Embryonic facial prominence (tissue), 1 donor: ENCODE measurements around the gene DENND1A.
"Not testable (repeated sequence)": the region's sequence is repeated elsewhere in the genome, so short reads cannot be mapped to it uniquely, and the experiment has no call there.

Experiments
- DNase-seq: peaks from one replicate; pipeline ENCODE4 v3.0.0-alpha.2; 2016; ENCODE audit errors: extremely low spot score

Gene DENND1A

GRCh38 chr9:123923377-123923776 is 6.5 kb downstream of the DENND1A start:
- no peak for DNase-seq

GRCh38 chr9:123922911-123923310 is 7.0 kb downstream of the DENND1A start:
- DNase-seq: no peak

DNA sequence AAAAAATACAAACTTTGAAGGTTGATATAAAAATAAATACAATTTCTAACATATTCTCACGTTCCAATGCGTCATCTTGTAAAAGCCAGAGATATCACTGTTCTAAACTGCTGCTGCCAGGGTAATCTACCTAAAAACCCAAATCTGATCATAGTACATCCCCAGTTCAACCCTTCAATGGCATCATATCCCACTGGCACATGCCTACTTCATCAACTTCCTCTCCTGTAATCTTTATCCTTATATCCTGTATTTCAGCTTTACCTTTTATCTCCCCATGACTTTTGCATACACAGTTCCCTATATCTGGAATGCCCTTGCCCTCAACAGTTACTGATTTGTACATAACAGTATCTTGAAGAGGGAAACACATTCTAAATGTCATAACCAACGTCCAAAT is 7.5 kb downstream of the DENND1A start:
- no peak for DNase-seq

- DNase-seq: no peak
Observed at GRCh38 chr9:123914517-123915196, 15.3 kb downstream of the DENND1A start.

DNA sequence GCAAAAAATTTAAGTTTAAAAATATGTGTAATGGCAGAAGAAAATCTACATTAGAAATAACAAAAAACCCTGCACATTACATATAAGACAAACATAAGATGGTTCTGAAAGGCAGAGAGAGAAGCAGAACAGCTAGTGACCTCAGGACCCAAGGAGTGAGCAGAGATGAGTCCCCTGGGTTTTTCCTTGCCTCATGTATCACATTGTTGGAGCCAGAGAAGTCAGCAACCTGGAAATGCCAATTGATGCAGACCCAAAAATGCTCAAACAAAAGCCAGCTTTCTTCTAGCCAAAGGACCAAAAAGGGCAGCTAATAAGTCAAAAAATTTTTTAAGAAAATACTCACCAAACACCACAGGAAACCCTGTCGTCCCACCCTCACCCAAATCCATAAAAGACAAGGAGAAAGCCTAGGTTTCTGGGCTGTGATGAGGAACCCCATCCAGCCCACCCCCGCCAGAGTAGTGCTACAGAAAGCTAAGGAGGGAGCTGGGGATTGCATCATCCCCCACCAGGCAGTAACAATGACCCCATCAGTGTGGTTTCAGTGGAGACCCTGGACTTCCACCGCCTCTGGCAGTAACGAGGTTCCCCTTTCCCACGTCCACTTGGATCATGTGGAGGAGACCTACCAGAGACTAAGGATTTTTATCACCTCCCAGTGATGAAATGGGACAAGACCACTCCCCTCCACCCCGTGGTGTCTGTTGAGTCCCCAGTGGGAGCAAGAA is 17.6 kb downstream of the DENND1A start:
- DNase-seq: no peak

DNA sequence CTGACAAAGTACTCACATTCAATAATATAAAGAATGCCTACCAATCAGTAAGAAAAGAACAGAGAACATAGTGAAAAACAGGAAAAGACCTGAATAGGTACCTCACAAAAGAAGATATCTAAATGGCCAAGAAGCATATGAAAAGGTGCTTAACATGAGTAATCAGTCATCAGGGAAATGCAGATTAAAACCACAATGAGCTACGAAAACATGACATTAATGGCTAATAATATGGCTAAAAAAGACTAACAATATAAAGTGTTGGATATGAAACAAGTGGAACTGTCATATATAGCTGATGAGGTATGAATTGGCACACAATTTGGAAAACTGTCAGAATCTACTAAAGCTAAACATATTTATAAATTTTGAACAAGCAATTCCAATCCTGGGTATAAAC is 18.9 kb downstream of the DENND1A start:
- DNase-seq: no peak

DNA sequence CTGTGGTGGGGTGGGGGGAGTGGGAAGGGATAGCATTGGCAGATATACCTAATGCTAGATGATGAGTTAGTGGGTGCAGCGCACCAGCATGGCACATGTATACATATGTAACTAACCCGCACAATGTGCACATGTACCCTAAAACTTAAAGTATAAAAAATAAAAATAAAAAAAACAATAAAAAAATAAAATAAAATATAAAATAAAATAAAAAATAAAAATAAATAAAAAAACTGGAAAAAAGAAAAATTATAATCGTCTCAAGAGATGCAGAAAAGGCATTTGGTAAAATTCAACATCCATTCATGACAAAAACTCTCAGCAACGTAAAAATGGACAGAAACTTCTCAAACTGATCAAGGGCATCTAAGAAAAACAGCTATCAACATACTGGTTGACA is 20.7 kb downstream of the DENND1A start:
- not testable (repeated sequence) for DNase-seq

DNA sequence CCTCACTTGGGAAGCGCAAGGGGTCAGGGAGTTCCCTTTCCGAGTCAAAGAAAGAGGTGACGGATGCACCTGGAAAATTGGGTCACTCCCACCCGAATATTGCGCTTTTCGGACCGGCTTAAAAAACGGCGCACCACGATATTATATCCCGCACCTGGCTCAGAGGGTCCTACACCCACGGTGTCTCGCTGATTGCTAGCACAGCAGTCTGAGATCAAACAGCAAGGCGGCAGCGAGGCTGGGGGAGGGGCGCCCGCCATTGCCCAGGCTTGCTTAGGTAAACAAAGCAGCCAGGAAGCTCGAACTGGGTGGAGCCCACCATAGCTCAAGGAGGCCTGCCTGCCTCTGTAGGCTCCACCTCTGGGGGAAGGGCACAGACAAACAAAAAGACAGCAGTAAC is 26.4 kb downstream of the DENND1A start:
- DNase-seq: not testable (repeated sequence)

DNA sequence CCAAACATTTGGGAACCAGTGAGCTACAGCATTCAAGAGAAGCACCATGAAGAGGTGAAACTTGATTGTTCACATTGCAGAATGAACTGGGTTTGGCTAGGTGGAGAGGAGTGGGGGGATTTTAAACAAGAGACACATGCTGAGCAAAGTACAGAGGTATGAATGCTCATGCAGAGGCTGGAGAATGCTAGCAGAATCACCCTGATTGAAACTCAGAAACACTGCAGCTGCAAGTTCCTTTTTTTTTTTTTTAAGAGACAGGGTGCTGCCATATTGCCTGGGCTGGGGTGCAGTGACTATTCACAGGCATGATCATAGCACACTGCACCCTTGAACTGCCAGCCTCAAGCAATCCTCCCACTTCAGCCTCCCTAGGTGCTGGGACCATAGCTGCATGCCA is 35.1 kb downstream of the DENND1A start:
- DNase-seq: no peak

DNA sequence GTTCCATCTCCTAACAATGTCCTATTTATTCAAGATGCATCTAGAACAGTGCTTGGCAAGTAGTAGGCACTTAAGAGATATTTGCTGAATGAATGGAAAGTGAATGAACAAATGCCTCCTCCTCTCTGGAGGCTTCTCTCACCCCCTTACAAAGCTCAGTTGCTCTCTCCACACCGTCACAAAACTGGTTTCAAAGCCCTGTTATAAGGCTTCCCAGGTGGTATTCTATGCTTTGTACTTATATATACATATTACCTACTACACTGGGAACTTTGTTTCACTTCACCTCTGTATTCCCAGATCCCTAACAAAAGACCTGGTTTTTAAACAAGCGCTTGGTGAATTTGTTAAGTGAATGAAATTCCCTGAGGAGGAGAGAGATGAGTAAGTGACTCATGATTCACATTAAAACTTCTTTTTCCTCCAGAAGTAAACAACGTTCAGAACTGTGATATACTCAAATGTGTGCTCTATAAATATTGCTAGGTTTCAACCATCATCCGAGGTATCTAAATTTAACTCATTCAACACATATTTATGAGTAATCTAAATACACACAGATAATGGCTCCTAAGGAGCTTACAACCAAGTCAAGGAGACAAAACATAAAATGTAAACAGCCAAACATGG is 36.0 kb downstream of the DENND1A start:
- DNase-seq: no peak

- DNase-seq: no peak
Observed at GRCh38 chr9:123893115-123893514, 36.8 kb downstream of the DENND1A start.

- DNase-seq: no peak
Observed at GRCh38 chr9:123887837-123888236, 42.1 kb downstream of the DENND1A start.

GRCh38 chr9:123885834-123886233 is 44.1 kb downstream of the DENND1A start:
- not testable (repeated sequence) for DNase-seq

- no peak for DNase-seq
Observed at GRCh38 chr9:123883634-123884033, 46.3 kb downstream of the DENND1A start.

GRCh38 chr9:123881604-123882003 is 48.3 kb downstream of the DENND1A start:
- DNase-seq: no peak

- no peak for DNase-seq
Observed at GRCh38 chr9:123880420-123880819, 49.5 kb downstream of the DENND1A start.

DNA sequence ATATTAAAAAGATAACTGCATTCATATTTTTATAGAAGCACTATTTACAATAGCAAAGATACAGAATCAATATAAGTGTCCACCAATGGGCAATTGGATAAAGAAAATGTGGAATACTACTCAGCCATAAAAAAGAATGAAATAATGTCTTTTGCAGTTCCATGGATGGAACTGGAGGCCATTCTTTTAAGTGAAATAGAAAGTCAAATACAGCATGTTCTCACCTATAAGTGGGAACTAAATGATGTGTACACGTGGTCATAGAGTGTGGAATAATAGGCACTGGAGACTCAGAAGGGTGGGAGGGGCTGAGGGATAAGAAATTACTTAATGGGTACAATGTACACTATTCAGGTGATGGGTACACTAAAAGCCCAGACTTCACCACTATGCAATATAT is 53.2 kb downstream of the DENND1A start:
- no peak for DNase-seq

DNA sequence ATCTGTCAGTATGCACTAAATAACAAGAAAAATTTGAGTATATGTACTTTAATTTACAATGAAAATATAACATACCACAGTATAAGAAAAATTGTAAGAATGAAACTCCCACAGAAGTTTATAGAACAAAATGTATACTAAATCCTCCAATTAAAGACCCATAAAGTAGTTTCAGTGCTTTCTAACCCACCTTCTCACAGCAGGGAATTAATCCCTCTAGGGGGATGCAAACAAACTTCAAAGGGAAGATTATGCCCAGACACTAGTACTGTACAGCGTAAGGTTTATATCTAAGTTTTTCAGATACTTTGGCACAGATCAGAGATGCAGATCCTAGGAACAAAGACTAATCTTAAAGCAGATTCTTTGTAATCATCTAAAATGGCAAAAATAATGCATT is 57.2 kb downstream of the DENND1A start:
- DNase-seq: no peak

DNA sequence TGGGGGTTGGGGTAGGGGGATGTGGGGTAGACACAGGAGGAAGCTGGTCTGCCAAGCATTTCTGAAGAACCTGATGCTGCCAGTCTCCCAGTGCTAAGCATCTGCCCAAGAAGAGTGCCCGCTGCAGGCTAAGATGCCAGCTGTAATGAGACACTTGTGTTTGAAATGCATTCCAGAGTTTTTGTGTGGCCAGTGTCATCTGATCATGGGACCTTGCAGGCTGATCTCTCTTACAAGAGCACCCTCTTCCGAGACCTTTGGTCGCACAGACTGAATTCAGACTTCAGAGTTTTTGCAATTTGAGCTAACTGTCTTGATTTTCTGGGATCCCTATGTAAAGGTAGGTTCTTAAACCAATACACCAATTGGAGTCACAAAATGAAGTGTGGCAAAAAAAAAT is 58.1 kb downstream of the DENND1A start:
- no peak for DNase-seq

DNA sequence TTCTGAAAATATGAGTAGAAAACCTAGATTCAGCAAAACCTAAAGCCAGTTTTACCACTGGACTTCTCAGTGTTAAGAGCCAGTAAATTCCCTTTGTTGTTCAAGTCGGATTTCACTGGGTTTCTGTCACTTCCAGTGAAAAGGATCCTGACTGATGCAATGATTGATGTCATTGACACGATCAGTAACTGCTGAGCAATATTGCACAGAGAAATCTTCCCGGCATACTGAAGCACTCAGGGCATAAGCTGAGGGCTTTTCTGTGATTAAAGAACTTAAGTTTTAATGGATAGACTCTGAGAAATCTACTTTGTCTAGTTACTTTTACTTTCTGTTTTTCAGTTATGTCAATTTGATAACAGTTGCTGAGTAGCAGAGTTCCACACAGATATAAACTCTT is 61.9 kb downstream of the DENND1A start:
- DNase-seq: no peak

- DNase-seq: no peak
Observed at GRCh38 chr9:123867034-123867433, 62.9 kb downstream of the DENND1A start.

- DNase-seq: no peak
Observed at GRCh38 chr9:123866497-123866896, 63.4 kb downstream of the DENND1A start.
